22Rv1 (cell line): ENCODE measurements around the gene JUP.

Source experiments
- H3K27ac ChIP-seq: fragments of 450-650 bp; 2 replicates; pipeline ENCODE4 v1.5.1; 2017
- CTCF ChIP-seq: fragments of 450-650 bp; IDR thresholded peaks from 2 replicates; pipeline ENCODE4 v1.5.1; 2017; ENCODE audit warnings: mild to moderate bottlenecking
- ZFX ChIP-seq: fragments of 450-650 bp; IDR thresholded peaks from 2 replicates; pipeline ENCODE4 v1.6.1; 2017; ENCODE audit warnings: antibody characterized with exemption, borderline replicate concordance

JUP gene

GRCh38 chr17:41784207-41784744 lies 2.2 kb downstream of the JUP start:
- TF ChIP-seq CTCF, result no peak
- peak overlapping the region; percentile 81 for H3K27ac ChIP-seq

GRCh38 chr17:41782142-41782541 lies 4.4 kb downstream of the JUP start:
- no peak overlapping the region for H3K27ac ChIP-seq
- TF ChIP-seq CTCF, result no peak

GRCh38 chr17:41781404-41782110 lies 5.0 kb downstream of the JUP start:
- H3K27ac ChIP-seq, result no peak overlapping the region
- TF ChIP-seq CTCF, result no peak
- TF ChIP-seq ZFX, result no peak

GRCh38 chr17:41779954-41780353 lies 6.6 kb downstream of the JUP start:
- TF ChIP-seq ZFX (no peak), CTCF (no peak)
- H3K27ac ChIP-seq, result peak overlapping the region; percentile 82

GRCh38 chr17:41777574-41778188 lies 8.8 kb downstream of the JUP start:
- peak overlapping the region; percentile 82 for H3K27ac ChIP-seq

DNA sequence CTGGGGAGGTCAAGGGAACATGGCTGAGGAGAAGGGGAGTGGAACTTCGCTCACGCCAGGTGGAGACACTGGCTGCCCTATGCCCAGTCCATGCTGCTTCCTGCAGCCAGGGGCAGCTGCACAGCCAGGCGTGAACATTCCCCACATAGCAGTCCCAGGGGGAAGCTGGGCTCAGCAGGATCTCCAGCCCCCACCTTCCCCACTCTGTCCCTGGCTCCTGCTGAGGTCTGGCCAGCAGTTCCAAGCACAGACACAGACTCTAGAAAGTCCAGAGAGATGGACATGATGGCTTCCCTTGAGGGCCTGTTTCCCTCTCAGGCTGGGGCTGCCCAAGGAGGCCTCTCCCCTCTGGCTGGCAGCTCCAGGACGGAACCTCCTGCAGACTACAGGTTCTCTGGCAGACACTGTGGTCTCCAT lies 9.3 kb downstream of the JUP start:
- TF ChIP-seq CTCF, result no peak
- peak overlapping the region; percentile 82 for H3K27ac ChIP-seq

More at GRCh38 chr17:41777574-41778188, 8.8 kb downstream of the JUP start:
- TF ChIP-seq ZFX, result no peak
- TF ChIP-seq CTCF, result no peak

- peak overlapping the region; percentile 82 for H3K27ac ChIP-seq
These were observed 10.1 kb downstream of the JUP start for GRCh38 chr17:41776262-41776900.
